Aortic smooth muscle cell (primary cell): Measurements from ENCODE around the gene IFNA1. TPM values are rescaled to one million over a fixed set of nuclear protein-coding genes. Genes with fewer than 3 reads are reported as not detected.

Source experiments
- total RNA-seq: library from RNA; depleted of rRNA; stranded (reverse); fragments of >200 nt; gene quantifications from 2 replicates; pipeline ENCODE4 v1.2.3, GENCODE V29; 2014

IFNA1 gene
- not detected in 2 replicates for total RNA-seq

DNA sequence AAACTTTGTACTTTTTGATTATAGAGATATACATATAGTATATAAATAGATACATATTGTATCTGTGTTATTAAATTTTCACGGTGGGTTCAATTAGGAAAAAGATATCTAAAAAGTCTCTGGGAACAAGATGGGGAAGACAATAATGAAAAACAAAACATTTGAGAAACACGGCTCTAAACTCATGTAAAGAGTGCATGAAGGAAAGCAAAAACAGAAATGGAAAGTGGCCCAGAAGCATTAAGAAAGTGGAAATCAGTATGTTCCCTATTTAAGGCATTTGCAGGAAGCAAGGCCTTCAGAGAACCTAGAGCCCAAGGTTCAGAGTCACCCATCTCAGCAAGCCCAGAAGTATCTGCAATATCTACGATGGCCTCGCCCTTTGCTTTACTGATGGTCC, at the start of gene IFNA1:
Gene IFNA1 (plus strand): TSS at position 301 of the 400 bp plus-strand sequence. CDS start 69 bp downstream, at position 370.

DNA sequence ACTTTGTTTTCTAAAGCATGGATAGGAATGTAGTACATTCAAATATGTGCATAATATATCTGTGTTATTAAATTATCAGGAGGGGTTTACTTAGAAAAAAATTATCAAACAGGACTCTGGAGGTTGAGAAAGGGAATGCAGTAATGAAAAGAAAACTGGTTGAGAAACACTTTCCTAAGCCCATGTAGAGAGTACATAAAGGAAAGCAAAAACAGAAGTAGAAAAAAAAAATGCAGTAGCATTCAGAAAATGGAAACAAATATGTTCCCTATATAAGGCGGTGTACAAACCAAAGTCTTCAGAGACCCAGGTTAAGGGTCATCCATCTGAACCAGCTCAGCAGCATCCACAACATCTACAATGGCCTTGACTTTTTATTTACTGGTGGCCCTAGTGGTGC, 31.4 kb upstream of the IFNA1 start, which contains the start of gene IFNA8:
Gene IFNA8 (plus strand): TSS at position 301 of the 400 bp plus-strand sequence. CDS start 60 bp downstream, at position 361.

DNA sequence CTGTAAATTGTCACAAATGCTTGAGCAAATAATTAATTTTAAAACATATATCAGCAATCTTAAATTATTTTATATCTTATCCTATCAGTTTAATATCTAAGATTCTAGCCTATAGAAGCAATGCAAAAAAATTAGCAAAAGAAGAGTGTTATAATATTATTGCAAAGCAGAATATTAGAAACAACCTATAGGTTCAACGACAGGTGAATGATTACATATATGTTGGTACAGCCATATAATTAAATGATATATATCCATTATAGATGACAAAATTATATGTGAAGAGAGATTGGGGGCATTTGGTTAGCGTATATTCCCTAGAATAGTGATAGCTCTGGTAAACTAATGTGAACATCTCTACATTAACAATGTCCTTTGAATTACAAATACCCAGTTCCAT, 42.0 kb downstream of the IFNA1 start, which contains the start of gene IFNE:
Gene IFNE (minus strand): TSS at position 101 of the 400 bp plus-strand sequence. CDS start 619 bp downstream, outside the sequence.

Other genes starting within 250 kb of the IFNA1 start
- not detected in 2 replicates for gene IFNA7, start 238.2 kb upstream of the IFNA1 start, total RNA-seq
- not detected in 2 replicates for gene IFNA10, start 233.3 kb upstream of the IFNA1 start, total RNA-seq
- not detected in 2 replicates for gene IFNA16, start 223.1 kb upstream of the IFNA1 start, total RNA-seq
- not detected in 2 replicates for gene IFNA17, start 212.2 kb upstream of the IFNA1 start, total RNA-seq
- gene IFNA14, start 200.4 kb upstream of the IFNA1 start, total RNA-seq = not detected in 2 replicates
- not detected in 2 replicates for gene IFNA5, start 135.1 kb upstream of the IFNA1 start, total RNA-seq
- gene KLHL9, start 105.0 kb upstream of the IFNA1 start, total RNA-seq = 42.0 TPM in 2 replicates
- gene IFNA6, start 89.6 kb upstream of the IFNA1 start, total RNA-seq = not detected in 2 replicates
- gene IFNA13, start 72.4 kb upstream of the IFNA1 start, total RNA-seq = not detected in 2 replicates
- not detected in 2 replicates for gene IFNA2, start 55.0 kb upstream of the IFNA1 start, total RNA-seq
- not detected in 2 replicates for gene IFNA8, start 31.3 kb upstream of the IFNA1 start, total RNA-seq
- 17.2 and 24.6 TPM in 2 replicates for gene IFNE, start 41.9 kb downstream of the IFNA1 start, total RNA-seq